HG03342 (cell line): ENCODE results near the gene FAM151B.
"Not testable (repeated sequence)": the region's sequence is repeated elsewhere in the genome, so short reads cannot be mapped to it uniquely, and the experiment has no call there.

Experiments used
- ATAC-seq: cut with Tn5 transposase; IDR thresholded peaks from one replicate; pipeline ENCODE4 v1.9.1; 2021; ENCODE audit warnings: mild to moderate bottlenecking, moderate library complexity; ENCODE audit not compliant: unreplicated experiment

Gene FAM151B

DNA sequence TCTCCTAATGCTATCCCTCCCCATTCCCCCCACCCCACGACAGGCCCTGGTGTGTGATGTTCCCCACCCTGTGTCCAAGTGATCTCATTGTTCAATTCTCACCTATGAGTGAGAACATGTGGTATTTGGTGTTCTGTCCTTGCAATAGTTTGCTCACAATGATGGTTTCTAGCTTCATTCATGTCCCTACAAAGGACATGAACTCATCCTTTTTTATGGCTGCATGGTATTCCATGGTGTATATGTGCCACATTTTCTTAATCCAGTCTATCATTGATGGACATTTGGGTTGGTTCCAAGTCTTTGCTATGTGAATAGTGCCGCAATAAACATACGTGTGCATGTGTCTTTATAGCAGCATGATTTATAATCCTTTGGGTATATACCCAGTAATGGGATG lies 92.4 kb downstream of the FAM151B start:
- not testable (repeated sequence) for ATAC-seq

DNA sequence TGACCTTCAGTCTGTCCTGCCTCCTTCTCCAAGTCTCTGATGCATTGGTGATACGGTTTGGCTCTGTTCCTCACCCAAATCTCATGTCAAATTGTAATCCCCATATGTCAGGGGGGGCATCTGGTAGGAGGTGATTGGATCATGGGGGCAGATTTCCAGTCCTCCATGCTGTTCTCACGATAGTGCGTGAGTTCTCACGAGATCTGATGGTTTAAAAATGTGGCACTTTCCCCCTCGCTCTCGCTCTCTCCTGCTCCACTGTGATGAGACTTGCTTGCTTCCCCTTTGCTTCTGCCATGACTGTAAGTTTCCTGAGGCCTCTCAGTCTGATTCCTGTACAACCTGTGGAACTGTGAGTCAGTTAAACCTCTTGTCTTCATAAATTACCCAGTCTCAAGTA lies 96.9 kb downstream of the FAM151B start:
- ATAC-seq, result no peak

DNA sequence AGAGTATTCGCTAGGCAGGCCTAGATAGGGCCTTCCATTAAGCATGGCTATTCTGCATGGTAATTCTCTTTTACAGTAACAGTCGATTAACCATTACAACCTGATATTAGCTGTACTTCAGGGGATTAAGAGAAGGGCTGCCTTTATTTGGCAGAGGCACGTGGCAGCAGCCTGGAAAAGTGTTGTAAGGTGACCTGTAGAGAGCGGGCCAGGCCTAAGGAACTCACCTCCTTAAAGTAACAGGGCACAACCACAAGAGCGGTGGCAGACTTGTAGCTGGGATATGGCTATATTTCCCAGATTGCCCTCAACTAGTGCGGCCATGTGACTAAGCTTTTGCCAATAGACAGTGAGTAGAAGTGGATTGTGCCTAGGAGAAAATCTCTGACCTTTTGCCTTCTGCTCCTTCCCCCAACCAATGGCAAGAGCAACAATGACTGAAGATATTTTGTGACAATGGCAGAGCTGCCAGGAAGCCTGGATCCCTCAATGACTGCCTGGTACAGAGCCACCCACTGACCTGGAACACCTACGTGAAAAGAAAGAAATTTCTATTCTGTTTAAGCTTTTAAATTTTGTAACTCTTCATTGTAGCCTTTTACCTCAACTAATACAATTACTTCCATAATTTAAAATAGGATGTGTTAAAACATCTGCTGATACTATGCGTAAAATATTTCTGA lies 101.1 kb downstream of the FAM151B start:
- no peak for ATAC-seq

- ATAC-seq, result no peak
Observed at GRCh38 chr5:80590766-80591165, 102.9 kb downstream of the FAM151B start.

DNA sequence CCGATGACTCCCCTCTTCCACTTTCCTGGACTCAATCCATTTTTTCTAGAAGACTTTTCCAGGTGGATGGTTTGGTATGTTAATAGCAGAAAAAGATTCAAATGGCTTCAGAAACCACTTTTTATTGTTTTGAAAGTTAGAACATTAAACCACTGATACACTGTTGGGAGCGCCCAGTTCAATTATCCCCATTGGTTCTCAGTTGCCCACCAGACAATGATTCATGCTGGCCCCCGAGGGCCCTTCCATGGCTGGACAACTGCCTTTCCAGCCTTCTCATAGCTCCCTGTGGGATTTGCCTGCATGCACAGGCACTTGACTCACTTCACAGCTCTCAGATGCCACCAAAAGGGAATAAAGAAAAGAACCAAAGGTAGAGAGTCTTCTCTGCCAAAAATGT lies 103.5 kb downstream of the FAM151B start:
- no peak for ATAC-seq

GRCh38 chr5:80592105-80592504 lies 104.2 kb downstream of the FAM151B start:
- no peak for ATAC-seq
